ENCODE results near the gene NCOA1.

Gene NCOA1

GRCh38 chr2:24454294-24454693 lies 36.8 kb upstream of the NCOA1 start:
- Histone ChIP-seq H3K4me1 (ENCODE audit: insufficient read depth, insufficient read length) (no peaks in the 10 kb centered on the region), H3K9ac (ENCODE audit: insufficient read length, low read depth) (no peak overlapping the region), H3K4me3 (ENCODE audit: insufficient read length, low read depth) (no peak overlapping the region), H3K27me3 (ENCODE audit: insufficient read depth, insufficient read length) (no peaks in the 10 kb centered on the region), H3K36me3 (ENCODE audit: insufficient read depth, insufficient read length, low read length) (no peaks in the 10 kb centered on the region), H3K9me3 (ENCODE audit: insufficient read depth, low read length) (0 out of 2 replicates have a peak, but pooled peaks cover 5% of the 10 kb centered on the region)
- no peak for DNase-seq (ENCODE audit: low read depth, low spot score)
- TF ChIP-seq ZNF274 (IDR thresholded peaks at IDR 0.05; ENCODE audit: low read depth, low read length) (no peak), SUZ12 (IDR thresholded peaks at IDR 0.05; ENCODE audit: extremely low read depth, insufficient read depth, insufficient read length) (no peak), YY1 (IDR thresholded peaks at IDR 0.05; ENCODE audit: insufficient read depth, insufficient read length) (no peak)

GRCh38 chr2:24456599-24457556 lies 34.2 kb upstream of the NCOA1 start:
- Histone ChIP-seq H3K27me3 (ENCODE audit: insufficient read depth, insufficient read length) (no peaks in the 10 kb centered on the region), H3K4me3 (ENCODE audit: insufficient read length, low read depth) (no peak overlapping the region), H3K4me1 (ENCODE audit: insufficient read depth, insufficient read length) (peaks cover 2% of the 10 kb centered on the region), H3K9me3 (ENCODE audit: insufficient read depth, low read length) (no peaks in the 10 kb centered on the region), H3K9ac (ENCODE audit: insufficient read length, low read depth) (no peak overlapping the region), H3K36me3 (ENCODE audit: insufficient read depth, insufficient read length, low read length) (no peaks in the 10 kb centered on the region)
- DNase-seq (ENCODE audit: low read depth, low spot score), result peak; percentile 20
- TF ChIP-seq SUZ12 (IDR thresholded peaks at IDR 0.05; ENCODE audit: extremely low read depth, insufficient read depth, insufficient read length) (no peak), YY1 (IDR thresholded peaks at IDR 0.05; ENCODE audit: insufficient read depth, insufficient read length) (no peak), ZNF274 (IDR thresholded peaks at IDR 0.05; ENCODE audit: low read depth, low read length) (no peak)

- TF ChIP-seq YY1 (IDR thresholded peaks at IDR 0.05; ENCODE audit: insufficient read depth, insufficient read length) (no peak), SUZ12 (IDR thresholded peaks at IDR 0.05; ENCODE audit: extremely low read depth, insufficient read depth, insufficient read length) (no peak), ZNF274 (IDR thresholded peaks at IDR 0.05; ENCODE audit: low read depth, low read length) (no peak)
- no peak for DNase-seq (ENCODE audit: low read depth, low spot score)
- no peak overlapping the region for H3K9ac ChIP-seq (ENCODE audit: insufficient read length, low read depth)
- H3K4me3 ChIP-seq (ENCODE audit: insufficient read length, low read depth), result no peak overlapping the region
- no peaks in the 10 kb centered on the region for H3K9me3 ChIP-seq (ENCODE audit: insufficient read depth, low read length)
- no peaks in the 10 kb centered on the region for H3K36me3 ChIP-seq (ENCODE audit: insufficient read depth, insufficient read length, low read length)
- peaks cover 2% of the 10 kb centered on the region for H3K4me1 ChIP-seq (ENCODE audit: insufficient read depth, insufficient read length)
- H3K27me3 ChIP-seq (ENCODE audit: insufficient read depth, insufficient read length), result no peaks in the 10 kb centered on the region
Measured at GRCh38 chr2:24457696-24458386, 33.2 kb upstream of the NCOA1 start.

- TF ChIP-seq YY1 (IDR thresholded peaks at IDR 0.05; ENCODE audit: insufficient read depth, insufficient read length), result no peak
- TF ChIP-seq ZNF274 (IDR thresholded peaks at IDR 0.05; ENCODE audit: low read depth, low read length), result no peak
- TF ChIP-seq SUZ12 (IDR thresholded peaks at IDR 0.05; ENCODE audit: extremely low read depth, insufficient read depth, insufficient read length), result no peak
- no peak for DNase-seq (ENCODE audit: low read depth, low spot score)
Measured at GRCh38 chr2:24459224-24460161, 31.6 kb upstream of the NCOA1 start.

GRCh38 chr2:24461685-24462084 lies 29.4 kb upstream of the NCOA1 start:
- DNase-seq (ENCODE audit: low read depth, low spot score), result no peak
- Histone ChIP-seq H3K27me3 (ENCODE audit: insufficient read depth, insufficient read length) (no peaks in the 10 kb centered on the region), H3K36me3 (ENCODE audit: insufficient read depth, insufficient read length, low read length) (no peaks in the 10 kb centered on the region), H3K9ac (ENCODE audit: insufficient read length, low read depth) (no peak overlapping the region), H3K9me3 (ENCODE audit: insufficient read depth, low read length) (no peaks in the 10 kb centered on the region), H3K4me1 (ENCODE audit: insufficient read depth, insufficient read length) (peaks cover 2% of the 10 kb centered on the region), H3K4me3 (ENCODE audit: insufficient read length, low read depth) (no peak overlapping the region)
- TF ChIP-seq ZNF274 (IDR thresholded peaks at IDR 0.05; ENCODE audit: low read depth, low read length) (no peak), YY1 (IDR thresholded peaks at IDR 0.05; ENCODE audit: insufficient read depth, insufficient read length) (no peak), SUZ12 (IDR thresholded peaks at IDR 0.05; ENCODE audit: extremely low read depth, insufficient read depth, insufficient read length) (no peak)

More at GRCh38 chr2:24459224-24460161, 31.6 kb upstream of the NCOA1 start:
- H3K4me1 ChIP-seq (ENCODE audit: insufficient read depth, insufficient read length), result peaks cover 2% of the 10 kb centered on the region
- H3K27me3 ChIP-seq (ENCODE audit: insufficient read depth, insufficient read length), result no peaks in the 10 kb centered on the region
- H3K9ac ChIP-seq (ENCODE audit: insufficient read length, low read depth), result no peak overlapping the region
- no peaks in the 10 kb centered on the region for H3K9me3 ChIP-seq (ENCODE audit: insufficient read depth, low read length)
- H3K36me3 ChIP-seq (ENCODE audit: insufficient read depth, insufficient read length, low read length), result no peaks in the 10 kb centered on the region
- no peak overlapping the region for H3K4me3 ChIP-seq (ENCODE audit: insufficient read length, low read depth)

- H3K36me3 ChIP-seq (ENCODE audit: insufficient read depth, insufficient read length, low read length), result no peaks in the 10 kb centered on the region
- no peaks in the 10 kb centered on the region for H3K27me3 ChIP-seq (ENCODE audit: insufficient read depth, insufficient read length)
- H3K4me1 ChIP-seq (ENCODE audit: insufficient read depth, insufficient read length), result peaks cover 2% of the 10 kb centered on the region
- no peak overlapping the region for H3K4me3 ChIP-seq (ENCODE audit: insufficient read length, low read depth)
- TF ChIP-seq SUZ12 (IDR thresholded peaks at IDR 0.05; ENCODE audit: extremely low read depth, insufficient read depth, insufficient read length) (no peak), YY1 (IDR thresholded peaks at IDR 0.05; ENCODE audit: insufficient read depth, insufficient read length) (no peak), ZNF274 (IDR thresholded peaks at IDR 0.05; ENCODE audit: low read depth, low read length) (no peak)
- no peak for DNase-seq (ENCODE audit: low read depth, low spot score)
- no peaks in the 10 kb centered on the region for H3K9me3 ChIP-seq (ENCODE audit: insufficient read depth, low read length)
- no peak overlapping the region for H3K9ac ChIP-seq (ENCODE audit: insufficient read length, low read depth)
Measured at GRCh38 chr2:24463271-24463670, 27.8 kb upstream of the NCOA1 start.

All from NT2/D1 (cell line).